Duodenal mucosa (tissue), 2 donors: ENCODE results near the gene SPATA31E1.
"Not testable (repeated sequence)": the region's sequence is repeated elsewhere in the genome, so short reads cannot be mapped to it uniquely, and the experiment has no call there.

Experiments used
- H3K27ac ChIP-seq: one replicate; pipeline ENCODE4 v1.7.0; 2013; ENCODE audit warnings: low read depth, low read length
- H3K27me3 ChIP-seq, 2 donors: one replicate each; pipeline ENCODE4 v1.7.0; 2013; ENCODE audit warnings: low read length in 2 of 2, control low read depth in 1 of 2; ENCODE audit not compliant: insufficient read depth in 2 of 2, control insufficient read depth in 1 of 2
- H3K36me3 ChIP-seq, 2 donors: one replicate each; pipeline ENCODE4 v1.7.0; 2013; ENCODE audit warnings: low read length in 2 of 2, control low read depth in 1 of 2; ENCODE audit not compliant: insufficient read depth in 2 of 2, control insufficient read depth in 1 of 2
- H3K4me1 ChIP-seq, 2 donors: one replicate each; pipeline ENCODE4 v1.7.0; 2013; ENCODE audit warnings: low read length in 2 of 2, control low read depth in 1 of 2; ENCODE audit not compliant: insufficient read depth in 2 of 2, control insufficient read depth in 1 of 2
- H3K4me3 ChIP-seq, 2 donors: one replicate each; pipeline ENCODE4 v1.7.0; 2013; ENCODE audit warnings: low read length in 2 of 2, low read depth in 1 of 2
- H3K9ac ChIP-seq, 2 donors: one replicate each; pipeline ENCODE4 v1.7.0; 2013; ENCODE audit warnings: low read length in 2 of 2, low read depth in 1 of 2
- H3K9me3 ChIP-seq, 2 donors: one replicate each; pipeline ENCODE4 v1.7.0; 2013; ENCODE audit warnings: low read length in 2 of 2, control low read depth in 1 of 2; ENCODE audit not compliant: control insufficient read depth in 1 of 2

Gene SPATA31E1

GRCh38 chr9:87851186-87851585, 31.5 kb upstream of the SPATA31E1 start:
- H3K4me3 ChIP-seq, H3K4me1 ChIP-seq, H3K9me3 ChIP-seq, H3K9ac ChIP-seq, H3K27me3 ChIP-seq, H3K36me3 ChIP-seq, H3K27ac ChIP-seq: not testable (repeated sequence)

GRCh38 chr9:87853302-87853701, 29.4 kb upstream of the SPATA31E1 start:
- no peak overlapping the region for H3K9ac ChIP-seq
- H3K9me3 ChIP-seq: no peaks in the 10 kb centered on the region
- H3K36me3 ChIP-seq: no peaks in the 10 kb centered on the region
- H3K4me3 ChIP-seq: no peak overlapping the region
- H3K27me3 ChIP-seq: no peaks in the 10 kb centered on the region
- H3K4me1 ChIP-seq: no peaks in the 10 kb centered on the region
- H3K27ac ChIP-seq: no peak overlapping the region

GRCh38 chr9:87853876-87854579, 28.6 kb upstream of the SPATA31E1 start:
- H3K4me3 ChIP-seq: no peak overlapping the region
- H3K36me3 ChIP-seq: no peaks in the 10 kb centered on the region
- H3K27ac ChIP-seq: no peak overlapping the region
- no peaks in the 10 kb centered on the region for H3K27me3 ChIP-seq
- peaks cover 0 to 2% of the 10 kb centered on the region in 2 donors for H3K9me3 ChIP-seq
- no peak overlapping the region for H3K9ac ChIP-seq
- no peaks in the 10 kb centered on the region for H3K4me1 ChIP-seq

GRCh38 chr9:87854580-87854955, 28.1 kb upstream of the SPATA31E1 start:
- peaks cover 0 to 4% of the 10 kb centered on the region in 2 donors for H3K9me3 ChIP-seq
- no peak overlapping the region for H3K9ac ChIP-seq
- no peaks in the 10 kb centered on the region for H3K4me1 ChIP-seq
- no peak overlapping the region for H3K4me3 ChIP-seq
- no peaks in the 10 kb centered on the region for H3K27me3 ChIP-seq
- no peaks in the 10 kb centered on the region for H3K36me3 ChIP-seq
- H3K27ac ChIP-seq: no peak overlapping the region

- Histone ChIP-seq H3K9me3 (peaks cover 0 to 4% of the 10 kb centered on the region in 2 donors), H3K9ac (no peak overlapping the region), H3K4me1 (no peaks in the 10 kb centered on the region), H3K27ac (no peak overlapping the region), H3K27me3 (no peaks in the 10 kb centered on the region), H3K36me3 (no peaks in the 10 kb centered on the region), H3K4me3 (no peak overlapping the region)
These were observed 27.6 kb upstream of the SPATA31E1 start for GRCh38 chr9:87855061-87855460.

- Histone ChIP-seq H3K4me1 (no peaks in the 10 kb centered on the region), H3K36me3 (no peaks in the 10 kb centered on the region), H3K4me3 (no peak overlapping the region), H3K27me3 (no peaks in the 10 kb centered on the region), H3K27ac (no peak overlapping the region), H3K9me3 (peaks cover 5 to 7% of the 10 kb centered on the region in 2 donors), H3K9ac (no peak overlapping the region)
These were observed 25.3 kb upstream of the SPATA31E1 start for GRCh38 chr9:87857141-87857947.

- Histone ChIP-seq H3K36me3 (no peaks in the 10 kb centered on the region), H3K27me3 (no peaks in the 10 kb centered on the region), H3K4me1 (no peaks in the 10 kb centered on the region), H3K27ac (no peak overlapping the region), H3K9ac (no peak overlapping the region), H3K9me3 (peaks cover 5 to 7% of the 10 kb centered on the region in 2 donors), H3K4me3 (no peak overlapping the region)
These were observed 24.7 kb upstream of the SPATA31E1 start for GRCh38 chr9:87857948-87858335.

GRCh38 chr9:87859137-87859536, 23.5 kb upstream of the SPATA31E1 start:
- no peaks in the 10 kb centered on the region for H3K36me3 ChIP-seq

GRCh38 chr9:87859786-87860185, 22.9 kb upstream of the SPATA31E1 start:
- no peak overlapping the region for H3K9ac ChIP-seq
- H3K36me3 ChIP-seq: no peaks in the 10 kb centered on the region
- peaks cover 5 to 7% of the 10 kb centered on the region in 2 donors for H3K9me3 ChIP-seq
- H3K4me1 ChIP-seq: peaks cover 0 to 11% of the 10 kb centered on the region in 2 donors
- no peak overlapping the region for H3K4me3 ChIP-seq
- no peaks in the 10 kb centered on the region for H3K27me3 ChIP-seq
- no peak overlapping the region for H3K27ac ChIP-seq

More at GRCh38 chr9:87859137-87859536, 23.5 kb upstream of the SPATA31E1 start:
- no peaks in the 10 kb centered on the region for H3K27me3 ChIP-seq
- no peak overlapping the region for H3K27ac ChIP-seq
- H3K4me3 ChIP-seq: no peak overlapping the region
- H3K4me1 ChIP-seq: peaks cover 0 to 8% of the 10 kb centered on the region in 2 donors
- no peak overlapping the region for H3K9ac ChIP-seq
- H3K9me3 ChIP-seq: peaks cover 5 to 7% of the 10 kb centered on the region in 2 donors

GRCh38 chr9:87861332-87861731, 21.3 kb upstream of the SPATA31E1 start:
- H3K36me3 ChIP-seq: no peaks in the 10 kb centered on the region
- H3K27me3 ChIP-seq: no peaks in the 10 kb centered on the region
- no peak overlapping the region for H3K9ac ChIP-seq
- H3K9me3 ChIP-seq: peaks cover 5 to 7% of the 10 kb centered on the region in 2 donors
- H3K4me3 ChIP-seq: no peak overlapping the region
- H3K4me1 ChIP-seq: peaks cover 6 to 23% of the 10 kb centered on the region in 2 donors
- no peak overlapping the region for H3K27ac ChIP-seq
